ENCODE data around the gene EDC4.

DNA sequence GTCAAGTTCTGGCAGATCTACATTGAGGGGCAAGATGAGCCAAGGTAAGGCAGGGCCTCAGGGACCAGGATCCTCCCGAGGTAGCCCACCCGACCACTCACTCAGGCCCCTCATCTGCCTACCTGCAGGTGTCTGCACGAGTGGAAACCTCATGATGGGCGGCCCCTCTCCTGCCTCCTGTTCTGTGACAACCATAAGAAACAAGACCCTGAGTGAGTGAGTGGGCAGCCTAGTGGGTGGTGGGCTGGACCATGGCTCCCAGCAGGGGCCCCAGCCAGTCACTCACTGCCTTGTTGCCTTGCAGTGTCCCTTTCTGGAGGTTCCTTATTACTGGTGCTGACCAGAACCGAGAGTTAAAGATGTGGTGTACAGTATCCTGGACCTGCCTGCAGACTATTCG, 5.4 kb downstream of the EDC4 start:
- TF ChIP-seq EZH2 (IDR thresholded peaks at IDR 0.05; ENCODE audit: borderline replicate concordance, low read depth, low read length, poor library complexity, severe bottlenecking): no peak
- TF ChIP-seq, protein P1, sequence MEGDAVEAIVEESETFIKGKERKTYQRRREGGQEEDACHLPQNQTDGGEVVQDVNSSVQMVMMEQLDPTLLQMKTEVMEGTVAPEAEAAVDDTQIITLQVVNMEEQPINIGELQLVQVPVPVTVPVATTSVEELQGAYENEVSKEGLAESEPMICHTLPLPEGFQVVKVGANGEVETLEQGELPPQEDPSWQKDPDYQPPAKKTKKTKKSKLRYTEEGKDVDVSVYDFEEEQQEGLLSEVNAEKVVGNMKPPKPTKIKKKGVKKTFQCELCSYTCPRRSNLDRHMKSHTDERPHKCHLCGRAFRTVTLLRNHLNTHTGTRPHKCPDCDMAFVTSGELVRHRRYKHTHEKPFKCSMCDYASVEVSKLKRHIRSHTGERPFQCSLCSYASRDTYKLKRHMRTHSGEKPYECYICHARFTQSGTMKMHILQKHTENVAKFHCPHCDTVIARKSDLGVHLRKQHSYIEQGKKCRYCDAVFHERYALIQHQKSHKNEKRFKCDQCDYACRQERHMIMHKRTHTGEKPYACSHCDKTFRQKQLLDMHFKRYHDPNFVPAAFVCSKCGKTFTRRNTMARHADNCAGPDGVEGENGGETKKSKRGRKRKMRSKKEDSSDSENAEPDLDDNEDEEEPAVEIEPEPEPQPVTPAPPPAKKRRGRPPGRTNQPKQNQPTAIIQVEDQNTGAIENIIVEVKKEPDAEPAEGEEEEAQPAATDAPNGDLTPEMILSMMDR (conservative IDR thresholded peaks at IDR 0.05; ENCODE audit: low read depth, low read length): no peak

All from A673 (cell line).